Brain microvascular endothelial cell (primary cell): Measurements from ENCODE around the gene ACMSD.

Experiments
- DNase-seq: peaks from one replicate; pipeline ENCODE4 v3.0.0-alpha.2; 2020
- H3K27ac ChIP-seq: fragments of 250-450 bp; sonication (Bioruptor Pico); 2 replicates; pipeline ENCODE4 v1.5.1; 2020; ENCODE audit warnings: mild to moderate bottlenecking, moderate library complexity
- H3K27me3 ChIP-seq: fragments of 250-450 bp; sonication (Bioruptor Pico); replicated peaks from 2 replicates; pipeline ENCODE4 v1.5.1; 2020; ENCODE audit warnings: mild to moderate bottlenecking
- H3K36me3 ChIP-seq: fragments of 250-450 bp; sonication (Bioruptor Pico); replicated peaks from 2 replicates; pipeline ENCODE4 v1.5.1; 2020; ENCODE audit warnings: mild to moderate bottlenecking
- H3K4me3 ChIP-seq: 2 replicates; pipeline ENCODE4 v1.5.1; 2011; ENCODE audit warnings: low read depth, mild to moderate bottlenecking, control low read depth, low read length, moderate library complexity
- in situ Hi-C: cut with HindIII; loops from 2 replicates; pipeline ENCODE4 v1.10.0; 2017; ENCODE audit warnings: low sequenced_read_pairs, low pct_ligation_motif_present
- TF ChIP-seq, protein P1 (sequence below): IDR thresholded peaks from 2 replicates; pipeline ENCODE4 v1.5.1; 2011; ENCODE audit warnings: low read depth, mild to moderate bottlenecking, moderate library complexity, low read length, control low read depth, inconsistent platforms; ENCODE audit errors: missing control alignments

Gene ACMSD

DNA sequence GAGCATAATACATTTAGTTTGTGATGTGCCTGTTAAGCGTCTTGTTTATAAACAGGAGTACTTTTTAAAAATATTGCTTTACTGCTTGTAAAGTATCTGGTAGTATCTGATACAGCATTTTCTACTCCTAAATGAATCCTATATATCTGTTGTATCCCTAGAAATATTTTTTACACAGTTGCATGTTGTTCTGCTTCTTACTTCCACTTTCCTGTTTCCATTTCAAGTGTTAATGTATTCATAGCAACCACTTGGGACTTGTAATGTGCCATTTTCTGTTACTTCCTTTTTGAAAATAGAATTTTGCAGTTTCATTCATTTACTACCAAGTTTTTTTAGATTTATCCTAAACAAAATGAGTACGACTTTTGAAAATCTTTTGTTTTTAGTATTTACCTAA lies 105.1 kb downstream of the ACMSD start:
- Histone ChIP-seq H3K27me3 (no peaks in the 10 kb centered on the region), H3K27ac (no peak overlapping the region), H3K36me3 (peaks cover 17% of the 10 kb centered on the region), H3K4me3 (no peak overlapping the region)
- no peak for DNase-seq
- in situ Hi-C loops = no loop called here
- TF ChIP-seq, protein P1, sequence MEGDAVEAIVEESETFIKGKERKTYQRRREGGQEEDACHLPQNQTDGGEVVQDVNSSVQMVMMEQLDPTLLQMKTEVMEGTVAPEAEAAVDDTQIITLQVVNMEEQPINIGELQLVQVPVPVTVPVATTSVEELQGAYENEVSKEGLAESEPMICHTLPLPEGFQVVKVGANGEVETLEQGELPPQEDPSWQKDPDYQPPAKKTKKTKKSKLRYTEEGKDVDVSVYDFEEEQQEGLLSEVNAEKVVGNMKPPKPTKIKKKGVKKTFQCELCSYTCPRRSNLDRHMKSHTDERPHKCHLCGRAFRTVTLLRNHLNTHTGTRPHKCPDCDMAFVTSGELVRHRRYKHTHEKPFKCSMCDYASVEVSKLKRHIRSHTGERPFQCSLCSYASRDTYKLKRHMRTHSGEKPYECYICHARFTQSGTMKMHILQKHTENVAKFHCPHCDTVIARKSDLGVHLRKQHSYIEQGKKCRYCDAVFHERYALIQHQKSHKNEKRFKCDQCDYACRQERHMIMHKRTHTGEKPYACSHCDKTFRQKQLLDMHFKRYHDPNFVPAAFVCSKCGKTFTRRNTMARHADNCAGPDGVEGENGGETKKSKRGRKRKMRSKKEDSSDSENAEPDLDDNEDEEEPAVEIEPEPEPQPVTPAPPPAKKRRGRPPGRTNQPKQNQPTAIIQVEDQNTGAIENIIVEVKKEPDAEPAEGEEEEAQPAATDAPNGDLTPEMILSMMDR = no peak

DNA sequence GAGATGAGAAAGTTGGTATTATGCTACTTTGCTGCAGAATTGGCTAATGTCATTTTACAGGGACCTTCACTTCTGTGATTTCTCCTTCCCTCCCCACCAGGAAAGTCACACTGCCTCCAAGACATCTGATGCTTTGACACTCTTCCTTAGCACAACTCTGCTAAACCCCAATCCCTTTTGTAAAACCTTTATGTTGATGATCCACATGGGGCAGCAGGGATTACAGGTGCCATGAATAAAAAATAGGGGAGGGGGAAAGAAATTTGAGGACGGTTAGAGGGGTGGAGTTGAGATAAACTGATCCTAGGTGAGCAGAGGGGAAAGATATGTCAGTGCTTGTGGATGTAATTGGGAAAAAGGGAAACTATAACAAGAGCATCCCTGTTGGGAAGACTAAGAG lies 106.6 kb downstream of the ACMSD start:
- Histone ChIP-seq H3K4me3 (no peak overlapping the region), H3K27me3 (no peaks in the 10 kb centered on the region), H3K27ac (no peak overlapping the region), H3K36me3 (peaks cover 16% of the 10 kb centered on the region)
- in situ Hi-C loops = no loop called here
- TF ChIP-seq, protein P1 = no peak
- DNase-seq = no peak

DNA sequence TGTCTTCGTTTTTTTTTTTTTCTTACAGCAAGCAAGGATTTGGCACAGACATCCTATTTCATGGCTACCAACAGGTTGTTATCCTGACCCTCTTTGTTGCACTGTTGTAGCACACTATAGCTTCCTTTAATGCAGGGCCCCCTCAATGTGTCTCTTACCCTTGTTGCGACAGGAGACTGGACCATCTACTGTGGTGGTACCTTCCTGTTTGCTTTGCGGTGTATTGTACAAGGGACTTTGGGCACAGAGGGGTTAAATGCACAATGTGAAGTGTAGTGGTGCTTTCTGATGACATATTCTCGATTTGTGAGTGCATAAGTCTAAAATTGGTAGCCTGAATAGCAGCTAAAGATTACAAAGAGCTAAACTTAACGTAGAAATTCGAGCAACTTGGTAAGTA lies 107.7 kb downstream of the ACMSD start:
- no peak overlapping the region for H3K27ac ChIP-seq
- H3K4me3 ChIP-seq = no peak overlapping the region
- TF ChIP-seq, protein P1 = no peak
- DNase-seq = no peak
- H3K27me3 ChIP-seq = no peaks in the 10 kb centered on the region
- peaks cover 16% of the 10 kb centered on the region for H3K36me3 ChIP-seq
- in situ Hi-C loops = no loop called here

DNA sequence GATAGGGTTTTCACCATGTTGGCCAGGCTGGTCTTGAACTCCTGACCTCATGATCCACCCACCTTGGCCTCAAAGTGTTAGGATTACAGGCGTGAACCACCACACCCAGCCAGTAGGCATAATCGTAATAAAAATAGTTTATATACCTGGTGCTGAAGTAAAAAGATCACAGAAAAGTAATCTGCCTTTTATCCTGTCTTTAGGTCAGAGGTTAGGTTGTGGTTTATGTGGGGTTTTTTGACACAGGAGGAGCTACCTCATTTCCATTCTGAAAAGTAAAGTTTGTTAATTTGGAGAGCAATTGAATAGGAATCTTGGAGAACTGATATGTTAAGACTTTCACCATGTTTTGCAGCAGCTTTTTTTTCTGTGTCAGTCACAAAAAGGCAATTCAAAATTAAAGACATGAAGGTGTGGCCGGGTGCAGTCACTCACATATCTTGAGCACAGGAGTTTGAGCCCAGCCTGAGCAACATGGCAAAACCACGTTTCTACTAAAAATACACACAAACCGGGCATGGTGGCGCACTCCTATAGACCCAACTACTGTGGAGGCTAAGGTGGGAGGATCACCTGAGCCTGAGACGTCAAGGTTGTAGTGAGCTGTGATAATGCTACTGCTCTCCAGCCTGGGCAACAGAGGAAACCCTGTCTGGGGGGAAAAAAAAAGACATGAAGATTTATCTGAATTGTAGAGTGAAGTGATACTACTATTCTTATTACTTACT lies 111.7 kb downstream of the ACMSD start:
- Histone ChIP-seq H3K27ac (no peak overlapping the region), H3K36me3 (peaks cover 35% of the 10 kb centered on the region), H3K27me3 (no peaks in the 10 kb centered on the region), H3K4me3 (no peak overlapping the region)
- TF ChIP-seq, protein P1 = no peak
- no peak for DNase-seq
- in situ Hi-C loops = no loop called here

DNA sequence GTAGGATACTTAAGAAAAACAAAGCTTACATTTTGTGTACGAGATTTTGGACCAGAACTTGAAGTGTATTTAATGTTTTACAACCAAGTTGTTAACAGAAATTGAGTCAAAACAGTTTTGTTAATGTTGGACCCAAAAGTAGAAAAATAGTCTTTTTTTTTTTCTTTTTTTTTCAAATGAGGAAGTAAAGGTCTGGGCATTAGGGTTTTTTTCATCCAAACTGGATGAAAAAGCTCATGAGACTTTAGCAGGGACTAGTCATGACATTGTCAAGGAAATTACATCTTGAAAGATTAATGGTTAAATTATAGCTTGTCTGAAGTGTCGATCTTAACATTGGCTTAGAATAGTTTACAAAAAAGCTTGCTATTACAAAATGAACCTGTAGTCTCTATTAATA lies 112.5 kb downstream of the ACMSD start:
- in situ Hi-C loops = no loop called here
- no peak overlapping the region for H3K27ac ChIP-seq
- DNase-seq = no peak
- TF ChIP-seq, protein P1 = no peak
- H3K4me3 ChIP-seq = no peak overlapping the region
- no peaks in the 10 kb centered on the region for H3K27me3 ChIP-seq
- peaks cover 39% of the 10 kb centered on the region for H3K36me3 ChIP-seq
